GM21515 (cell line): Measurements from ENCODE around the gene CALHM6.
"Not testable (repeated sequence)": the region's sequence is repeated elsewhere in the genome, so short reads cannot be mapped to it uniquely, and the experiment has no call there.

Experiments used
- ATAC-seq: cut with Tn5 transposase; IDR thresholded peaks from one replicate; pipeline ENCODE4 v1.9.1; 2021; ENCODE audit not compliant: unreplicated experiment

CALHM6 gene

GRCh38 chr6:116475141-116475540 lies 14.0 kb downstream of the CALHM6 start:
- no peak for ATAC-seq

GRCh38 chr6:116476002-116476678 lies 15.0 kb downstream of the CALHM6 start:
- ATAC-seq: peak; percentile 100

GRCh38 chr6:116482780-116483179 lies 21.6 kb downstream of the CALHM6 start:
- no peak for ATAC-seq

- ATAC-seq: no peak
Observed at GRCh38 chr6:116483616-116484015, 22.4 kb downstream of the CALHM6 start.

- no peak for ATAC-seq
Observed at GRCh38 chr6:116485559-116486184, 24.5 kb downstream of the CALHM6 start.

- no peak for ATAC-seq
Observed at GRCh38 chr6:116491610-116492330, 30.6 kb downstream of the CALHM6 start.

GRCh38 chr6:116492331-116493067 lies 31.3 kb downstream of the CALHM6 start:
- no peak for ATAC-seq

GRCh38 chr6:116495161-116495560 lies 34.0 kb downstream of the CALHM6 start:
- ATAC-seq: not testable (repeated sequence)

GRCh38 chr6:116497113-116497676 lies 36.0 kb downstream of the CALHM6 start:
- ATAC-seq: no peak

- no peak for ATAC-seq
Observed at GRCh38 chr6:116500969-116501433, 39.8 kb downstream of the CALHM6 start.

- ATAC-seq: no peak
Observed at GRCh38 chr6:116507324-116507723, 46.1 kb downstream of the CALHM6 start.

- no peak for ATAC-seq
Observed at GRCh38 chr6:116508527-116508926, 47.4 kb downstream of the CALHM6 start.

- no peak for ATAC-seq
Observed at GRCh38 chr6:116511424-116512110, 50.4 kb downstream of the CALHM6 start, which contains the start of gene CALHM5. Gene CALHM5, plus strand, starts transcription at chr6:116511639. Its CDS starts 58 bp downstream, at chr6:116511697.

- peak; percentile 90 for ATAC-seq
Observed at GRCh38 chr6:116512111-116512559, 51.0 kb downstream of the CALHM6 start.

GRCh38 chr6:116512734-116513133 lies 51.6 kb downstream of the CALHM6 start:
- ATAC-seq: no peak
